HepG2 (cell line): Measurements from ENCODE around the gene ATXN7L3B. TPM values are rescaled to one million over a fixed set of nuclear protein-coding genes. Genes with fewer than 3 reads are reported as not detected.

Experiments
- ARID4A ChIP-seq: sonication (generic); formaldehyde crosslinking; IDR thresholded peaks from 2 replicates; pipeline ENCODE4 v1.5.0; 2020; ENCODE audit warnings: mild to moderate bottlenecking, missing genetic modification reagents, borderline replicate concordance
- BHLHE40 ChIP-seq: IDR thresholded peaks from 2 replicates; pipeline ENCODE4 v1.6.1; 2011; ENCODE audit warnings: low read length, improper control_type of control experiment
- ELK4 ChIP-seq: sonication (generic); formaldehyde crosslinking; IDR thresholded peaks from 2 replicates; pipeline ENCODE4 v1.9.0; 2021; ENCODE audit warnings: missing genetic modification reagents, borderline replicate concordance
- GATA4 ChIP-seq: sonication (generic); IDR thresholded peaks from 2 replicates; pipeline ENCODE4 v1.6.1; 2016; ENCODE audit warnings: antibody characterized with exemption, low read depth, borderline replicate concordance
- HNRNPUL1 ChIP-seq: fragments of 200-400 bp; formaldehyde crosslinking; IDR thresholded peaks from 2 replicates; pipeline ENCODE4 v1.6.1; 2017; ENCODE audit warnings: low read depth, mild to moderate bottlenecking, low read length, moderate library complexity
- HOXA7 ChIP-seq: sonication (generic); formaldehyde crosslinking; IDR thresholded peaks from 2 replicates; pipeline ENCODE4 v1.8.1; 2022; ENCODE audit warnings: mild to moderate bottlenecking, missing genetic modification reagents, moderate library complexity
- ISL2 ChIP-seq: sonication (generic); formaldehyde crosslinking; IDR thresholded peaks from 2 replicates; pipeline ENCODE4 v1.5.0; 2020; ENCODE audit warnings: missing genetic modification reagents
- PHF21A ChIP-seq: sonication (generic); formaldehyde crosslinking; IDR thresholded peaks from 2 replicates; pipeline ENCODE4 v1.5.0; 2020; ENCODE audit warnings: mild to moderate bottlenecking, missing genetic modification reagents
- POLR2A ChIP-seq, 2 experiments: IDR thresholded peaks; 2 replicates each; pipeline ENCODE4 v1.6.1; 2011; ENCODE audit warnings: low read depth in 2 of 2, low read length in 2 of 2, mild to moderate bottlenecking in 1 of 2, moderate library complexity in 1 of 2; ENCODE audit not compliant: insufficient read depth in 1 of 2
- RBFOX2 ChIP-seq: fragments of 200-400 bp; formaldehyde crosslinking; IDR thresholded peaks from 2 replicates; pipeline ENCODE4 v1.6.1; 2017; ENCODE audit warnings: low read depth, mild to moderate bottlenecking, low read length
- SALL1 ChIP-seq: sonication (generic); formaldehyde crosslinking; IDR thresholded peaks from 2 replicates; pipeline ENCODE4 v1.8.0; 2022; ENCODE audit warnings: mild to moderate bottlenecking, missing genetic modification reagents
- SIN3A ChIP-seq: IDR thresholded peaks from 2 replicates; pipeline ENCODE4 v1.6.1; 2011; ENCODE audit warnings: low read depth, mild to moderate bottlenecking, control low read depth, low read length, borderline replicate concordance
- SPEN ChIP-seq: sonication (generic); formaldehyde crosslinking; IDR thresholded peaks from 2 replicates; pipeline ENCODE4 v1.5.1; 2020; ENCODE audit warnings: low read depth, mild to moderate bottlenecking, missing genetic modification reagents
- STAG1 ChIP-seq: sonication (generic); formaldehyde crosslinking; IDR thresholded peaks from 2 replicates; pipeline ENCODE4 v1.4.0; 2020; ENCODE audit warnings: missing genetic modification reagents
- ZNF10 ChIP-seq: sonication (generic); formaldehyde crosslinking; IDR thresholded peaks from 2 replicates; pipeline ENCODE4 v1.4.0; 2020; ENCODE audit warnings: mild to moderate bottlenecking, low read depth, missing genetic modification reagents, borderline replicate concordance
- ZNF18 ChIP-seq: sonication (generic); formaldehyde crosslinking; IDR thresholded peaks from 2 replicates; pipeline ENCODE4 v1.8.0; 2022; ENCODE audit warnings: mild to moderate bottlenecking, missing genetic modification reagents; ENCODE audit not compliant: insufficient replicate concordance
- ZNF225 ChIP-seq: sonication (generic); formaldehyde crosslinking; IDR thresholded peaks from 2 replicates; pipeline ENCODE4 v1.4.0; 2020; ENCODE audit warnings: mild to moderate bottlenecking, missing genetic modification reagents
- ZNF235 ChIP-seq: sonication (generic); formaldehyde crosslinking; IDR thresholded peaks from 2 replicates; pipeline ENCODE4 v1.8.1; 2023; ENCODE audit warnings: mild to moderate bottlenecking, missing genetic modification reagents, borderline replicate concordance
- ZNF24 ChIP-seq: fragments of 450-650 bp; IDR thresholded peaks from 2 replicates; pipeline ENCODE4 v1.6.1; 2017; ENCODE audit warnings: antibody characterized with exemption, mild to moderate bottlenecking
- ZNF33A ChIP-seq: sonication (generic); formaldehyde crosslinking; IDR thresholded peaks from 2 replicates; pipeline ENCODE4 v1.5.1; 2020; ENCODE audit warnings: missing genetic modification reagents, mild to moderate bottlenecking, moderate library complexity, borderline replicate concordance
- ZNF598 ChIP-seq: sonication (generic); formaldehyde crosslinking; IDR thresholded peaks from 2 replicates; pipeline ENCODE4 v1.5.1; 2020; ENCODE audit warnings: mild to moderate bottlenecking, missing genetic modification reagents, borderline replicate concordance
- ZNF670 ChIP-seq: sonication (generic); formaldehyde crosslinking; IDR thresholded peaks from 2 replicates; pipeline ENCODE4 v1.8.0; 2022; ENCODE audit warnings: mild to moderate bottlenecking, missing genetic modification reagents, borderline replicate concordance
- ZSCAN31 ChIP-seq: sonication (generic); formaldehyde crosslinking; IDR thresholded peaks from 2 replicates; pipeline ENCODE4 v1.5.0; 2020; ENCODE audit warnings: low read depth, mild to moderate bottlenecking, missing genetic modification reagents
- polyA plus RNA-seq, 8 experiments: library from polyadenylated mRNA; depleted of rRNA in 3 of 8; stranded (reverse) in 7 of 8; unstranded in 1 of 8; fragments of >200 nt; fragmentation: Illumina TruSeq in 4 of 8; extraction: Trizol in 4 of 8; gene quantifications; 2 replicates each; pipeline versions ENCODE4 v1.2.1 to v1.2.3, GENCODE V29; 2011 to 2016; ENCODE audit warnings: low read depth in 4 of 8, missing spikeins in 1 of 8, mixed read lengths in 1 of 8; ENCODE audit not compliant: insufficient read depth in 1 of 8
- total RNA-seq, 5 experiments: library from RNA; depleted of rRNA; stranded (reverse); fragments of >200 nt; fragmentation: Illumina TruSeq; extraction: Trizol; gene quantifications; 2 replicates each; pipeline ENCODE4 v1.2.3, GENCODE V29; 2016; ENCODE audit warnings: low read depth in 1 of 5

Gene ATXN7L3B
- total and polyA plus RNA-seq, 2 of the 13 experiments (the other 11 are each of a cell fraction or from before 2014, with no cell fraction given), result 20.1 to 23.8 TPM

- TF ChIP-seq ZNF33A (no peak), ZNF598 (CRISPR knock-in tag) (0 out of 2 replicates have a peak, but pooled peaks have one; percentile 34), ZSCAN31 (CRISPR knock-in tag) (peak; percentile 93; the same call in 1 of the 2 replicates), SIN3A (peak; percentile 54; the same call in 1 of the 2 replicates), ZNF18 (CRISPR knock-in tag) (peak; percentile 86), HOXA7 (CRISPR knock-in tag) (no peak), ISL2 (CRISPR knock-in tag) (0 out of 2 replicates have a peak, but pooled peaks have one; percentile 31), BHLHE40 (no peak), ZNF24 (no peak), ELK4 (CRISPR knock-in tag) (0 out of 2 replicates have a peak, but pooled peaks have one; percentile 32), GATA4 (no peak), ZNF235 (CRISPR knock-in tag) (no peak), STAG1 (CRISPR knock-in tag) (no peak), HNRNPUL1 (no peak), ZNF670 (CRISPR knock-in tag) (peak; percentile 83; the same call in 1 of the 2 replicates), RBFOX2 (peak; percentile 89), SALL1 (peak; percentile 66; the same call in 1 of the 2 replicates), SPEN (peak; percentile 99), ZNF10 (CRISPR knock-in tag) (no peak), PHF21A (CRISPR knock-in tag) (peak; percentile 77; the same call in 1 of the 2 replicates), ZNF225 (0 out of 2 replicates have a peak, but pooled peaks have one; percentile 75), POLR2A (IDR thresholded peaks at IDR 0.05; ENCODE audit: insufficient read depth in 1 of 2, low read depth in 2 of 2, low read length in 2 of 2) (peak; percentile 78 to 79), ARID4A (peak; percentile 92)
These were observed at the start of gene ATXN7L3B (continued) for GRCh38 chr12:74537707-74538385.
